GM19238 (cell line): ENCODE results near the gene SZT2.
"Not testable (repeated sequence)": the region's sequence is repeated elsewhere in the genome, so short reads cannot be mapped to it uniquely, and the experiment has no call there.

Source experiments
- DNase-seq: peaks from one replicate; pipeline ENCODE4 v3.0.0; 2011; ENCODE audit warnings: low spot score; ENCODE audit not compliant: insufficient read length

SZT2 gene

DNA sequence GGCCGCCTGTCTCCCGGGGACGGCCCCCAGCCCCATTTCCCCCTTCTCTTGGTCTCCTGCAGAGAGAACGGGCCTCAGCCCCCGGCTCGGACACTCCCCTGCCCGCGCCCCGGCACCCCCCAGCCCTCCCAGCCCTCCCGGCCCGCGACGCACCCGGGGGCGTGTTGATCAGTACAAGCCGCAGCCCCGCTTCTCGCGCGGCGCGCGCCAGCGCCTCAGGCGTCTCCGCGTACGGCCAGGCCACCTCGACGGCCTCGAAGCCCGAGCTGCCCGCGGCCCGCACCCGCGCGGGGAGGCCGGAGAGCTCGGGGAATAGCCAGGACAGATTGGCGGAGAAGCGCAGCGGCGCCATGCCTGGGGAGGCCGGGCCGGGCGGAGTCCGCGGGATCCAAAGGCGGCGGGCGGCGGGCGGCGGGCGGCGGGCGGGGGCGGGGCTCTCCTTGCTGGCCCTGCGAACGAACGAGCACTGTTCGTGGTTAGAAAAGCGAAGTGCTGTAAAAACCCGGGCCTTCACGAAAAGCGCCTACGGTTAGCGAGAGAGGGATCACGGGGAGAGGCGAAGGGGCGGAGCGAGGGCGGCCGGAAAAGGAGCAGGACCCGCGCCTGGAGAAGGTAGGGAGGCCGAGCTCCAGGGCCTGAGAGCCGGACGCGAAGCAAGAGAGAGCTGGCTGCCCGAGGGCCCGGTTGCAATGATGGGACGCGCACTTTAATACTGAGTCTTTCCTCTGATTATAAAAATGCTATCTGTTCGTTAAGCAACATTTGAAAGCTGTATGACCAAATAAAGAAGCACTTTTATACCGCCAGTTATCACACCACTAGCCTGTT is 64.0 kb downstream of the SZT2 start, which contains the start of gene HYI:
Gene HYI (minus strand): TSS at position 490 of the 828 bp plus-strand sequence. CDS start 138 bp downstream, at position 352.
- DNase-seq = peak; percentile 63

DNA sequence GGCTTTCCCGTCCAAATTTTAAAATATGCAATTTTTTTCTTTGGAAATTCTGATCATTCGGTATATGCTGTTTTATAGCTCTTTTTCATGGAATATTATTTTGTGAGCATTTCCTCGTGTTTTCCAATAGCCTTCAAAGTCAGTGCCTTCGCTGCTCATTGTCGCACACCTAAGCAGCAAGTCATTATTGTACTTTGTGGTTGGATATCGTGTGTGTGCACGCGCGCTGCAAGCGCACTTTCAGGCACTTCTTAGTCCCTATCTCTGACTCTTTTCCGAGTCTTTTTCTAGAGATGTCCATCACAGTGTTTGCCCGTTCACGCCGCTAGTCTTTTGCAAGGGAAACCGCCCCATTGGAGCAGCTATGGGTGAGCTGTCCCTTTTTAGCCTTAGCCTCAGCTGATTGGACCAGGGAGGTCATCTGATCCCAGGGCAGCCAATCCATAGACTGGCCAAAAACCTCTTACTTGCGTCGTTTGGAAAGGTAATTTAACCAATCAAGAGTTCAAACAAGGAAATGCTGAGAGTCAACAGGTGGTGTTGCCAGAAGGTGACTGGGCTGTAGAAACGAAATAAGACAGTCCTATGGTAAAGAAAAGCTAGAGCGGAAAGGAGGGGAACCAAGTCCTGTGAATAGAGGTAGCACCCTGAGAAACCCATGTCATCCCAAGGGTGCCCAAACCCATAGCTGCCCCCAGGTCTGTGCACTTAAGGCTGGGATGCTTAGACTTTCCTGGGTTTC is 64.7 kb downstream of the SZT2 start:
- peak; percentile 89 for DNase-seq

DNA sequence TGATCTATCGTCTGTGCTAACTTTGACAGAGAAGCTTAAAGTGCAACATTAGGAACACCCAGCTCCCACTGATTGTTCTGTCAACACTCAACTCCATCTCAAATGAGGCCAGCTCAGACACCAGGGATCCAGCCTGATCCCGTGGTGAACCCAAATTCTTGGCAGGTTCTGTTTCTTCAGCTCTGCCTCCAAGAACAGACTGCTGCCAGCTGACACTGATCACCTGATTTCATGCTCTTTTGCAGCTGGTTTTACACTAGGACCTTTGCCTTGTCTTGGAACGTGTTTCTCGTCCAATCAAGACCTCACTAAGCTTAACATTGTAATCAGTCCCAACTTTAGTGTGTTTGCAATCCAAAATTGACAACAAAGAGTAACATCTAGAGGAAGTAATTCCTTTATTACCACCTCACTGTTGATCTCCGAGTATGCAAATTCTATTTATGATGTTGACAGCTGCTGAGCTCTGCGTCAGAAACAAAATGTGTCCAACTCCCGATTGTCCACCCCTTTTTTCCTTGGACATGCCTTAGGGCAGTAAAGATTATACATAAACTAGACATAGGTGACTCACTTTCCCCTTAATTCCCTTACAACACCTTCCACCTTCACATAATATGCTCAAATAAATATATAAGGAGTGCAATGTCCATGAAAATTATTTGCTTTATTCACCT is 65.7 kb downstream of the SZT2 start:
- no peak for DNase-seq

DNA sequence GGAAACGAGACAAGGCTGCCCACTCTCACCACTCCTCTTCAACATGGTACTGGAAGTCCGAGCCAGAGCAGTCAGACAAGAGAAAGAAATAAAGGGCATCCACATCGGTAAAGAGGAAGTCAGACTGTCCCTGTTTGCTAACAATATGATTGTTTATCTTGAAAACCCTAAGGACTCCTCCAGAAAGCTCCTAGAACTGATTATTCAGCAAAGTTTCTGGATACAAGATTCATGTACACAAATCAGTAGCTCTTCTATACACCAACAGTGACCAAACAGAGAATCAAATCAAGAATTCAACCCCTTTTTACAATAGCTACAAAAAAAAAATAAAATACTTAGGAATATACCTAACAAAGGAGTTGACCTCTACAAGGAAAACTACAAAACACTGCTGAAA is 68.7 kb downstream of the SZT2 start:
- not testable (repeated sequence) for DNase-seq

DNA sequence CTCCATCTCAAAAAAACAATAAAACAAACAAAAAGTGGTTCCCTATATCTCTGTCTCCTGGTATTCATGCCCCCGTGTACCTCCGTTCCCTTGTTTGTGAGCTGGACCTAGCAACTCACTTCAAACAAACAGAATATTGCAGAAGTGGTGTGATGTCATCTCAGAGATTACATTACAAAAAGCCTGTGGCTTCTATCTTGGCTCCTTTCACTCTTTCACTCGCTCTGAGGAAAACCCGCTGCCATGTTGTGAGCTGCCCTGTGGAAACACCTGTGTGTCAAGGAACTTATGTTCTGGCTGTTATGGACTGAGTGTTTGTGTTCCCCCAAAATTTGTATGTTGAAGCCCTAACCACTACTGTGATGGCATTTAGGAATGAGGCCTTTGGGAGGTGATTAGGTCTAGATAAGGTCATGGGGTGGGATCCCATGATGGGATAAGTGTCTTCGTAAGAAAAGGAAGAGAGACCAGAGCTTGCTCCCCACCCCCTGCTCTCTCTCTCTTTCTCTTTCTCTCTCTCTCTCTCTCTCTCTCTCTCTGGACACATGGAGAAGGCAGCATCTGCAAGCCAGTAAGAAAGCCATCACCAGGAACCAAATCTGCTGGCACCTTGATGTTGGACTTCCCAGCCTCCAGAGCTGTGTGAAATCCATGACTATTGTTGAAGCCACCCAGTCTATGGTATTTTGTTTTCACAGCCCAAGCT is 71.4 kb downstream of the SZT2 start:
- DNase-seq = no peak

DNA sequence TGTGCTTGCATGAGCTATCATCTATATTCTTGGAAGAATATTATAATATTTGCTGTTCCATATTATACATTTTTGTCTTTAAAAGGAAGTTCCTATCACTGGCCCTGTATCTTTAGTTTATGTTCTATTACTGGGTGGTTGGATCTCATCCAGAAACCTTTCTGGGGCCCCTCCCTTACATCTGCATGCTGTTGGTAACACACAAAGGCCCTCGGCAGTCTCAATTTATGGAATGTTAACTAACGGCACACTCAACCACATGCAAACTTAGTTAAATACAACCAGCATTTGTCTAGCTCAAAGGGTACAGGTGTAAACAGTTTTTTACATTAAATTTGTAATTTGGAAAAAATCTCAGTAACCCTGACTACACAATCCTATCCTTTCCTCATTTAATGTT is 73.8 kb downstream of the SZT2 start:
- no peak for DNase-seq

DNA sequence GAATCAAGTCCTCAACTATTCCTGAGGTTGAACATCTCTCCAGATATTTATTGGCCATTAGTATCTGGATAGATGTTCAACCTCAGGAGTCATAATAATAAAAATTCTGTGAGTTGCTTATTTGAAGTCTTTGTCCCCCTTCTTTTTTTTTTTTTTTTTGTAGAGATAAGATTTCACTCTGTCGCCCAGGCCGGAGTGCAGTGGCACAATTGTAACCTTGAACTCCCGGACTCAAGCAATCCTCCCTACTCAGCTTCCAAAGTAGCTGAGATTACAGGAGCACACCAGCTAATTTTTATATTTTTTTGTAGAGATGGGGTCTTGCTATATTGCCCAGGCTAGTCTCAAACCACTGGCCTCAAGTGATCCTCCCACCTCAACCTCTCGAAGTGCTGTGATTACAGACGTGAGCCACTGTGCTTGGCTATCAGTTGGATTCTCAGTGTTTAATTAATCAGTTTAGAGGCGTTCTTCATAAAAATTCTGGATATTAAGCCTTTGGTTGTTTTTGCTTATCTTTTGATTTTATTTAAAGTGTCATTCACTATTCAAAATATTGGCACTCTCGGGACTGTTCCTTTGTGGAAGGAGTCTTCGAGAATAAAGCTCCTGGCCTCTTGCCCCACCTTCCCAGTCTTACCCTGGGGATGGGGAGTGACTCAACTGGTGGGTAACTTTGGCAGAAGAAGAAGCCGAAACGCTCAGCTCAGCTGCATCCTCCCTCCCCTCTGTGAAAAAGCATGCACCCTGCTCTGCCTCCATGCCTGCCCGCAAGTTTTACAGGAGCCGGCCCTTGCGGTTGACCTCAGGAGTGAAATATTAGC is 75.2 kb downstream of the SZT2 start:
- no peak for DNase-seq

DNA sequence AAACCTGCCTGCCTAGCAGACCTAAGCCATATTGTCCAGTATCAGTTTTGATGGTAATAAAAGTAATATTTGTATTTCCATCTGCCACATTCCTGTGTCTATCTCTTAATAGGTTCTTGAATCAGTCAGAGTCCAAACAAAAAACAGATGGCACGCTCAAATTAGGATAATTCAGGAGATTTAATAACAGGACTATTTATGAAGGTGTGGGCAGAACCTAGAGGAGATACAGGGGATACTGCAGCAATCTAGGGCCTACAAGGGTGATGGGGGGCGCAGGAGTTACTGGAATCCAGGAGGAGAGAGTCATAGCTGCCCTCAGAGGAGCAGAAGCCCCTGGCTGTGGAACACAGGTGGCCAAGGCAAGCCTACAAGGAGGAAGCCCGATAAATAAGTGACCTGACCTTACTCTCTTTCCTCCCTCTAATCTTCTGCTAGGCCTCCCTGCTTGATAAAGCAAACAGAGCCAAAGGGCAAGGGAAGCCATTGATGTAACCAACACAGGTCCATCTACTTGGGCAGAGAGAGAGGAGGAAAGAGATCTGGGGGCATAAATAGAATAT is 75.9 kb downstream of the SZT2 start:
- no peak for DNase-seq

DNA sequence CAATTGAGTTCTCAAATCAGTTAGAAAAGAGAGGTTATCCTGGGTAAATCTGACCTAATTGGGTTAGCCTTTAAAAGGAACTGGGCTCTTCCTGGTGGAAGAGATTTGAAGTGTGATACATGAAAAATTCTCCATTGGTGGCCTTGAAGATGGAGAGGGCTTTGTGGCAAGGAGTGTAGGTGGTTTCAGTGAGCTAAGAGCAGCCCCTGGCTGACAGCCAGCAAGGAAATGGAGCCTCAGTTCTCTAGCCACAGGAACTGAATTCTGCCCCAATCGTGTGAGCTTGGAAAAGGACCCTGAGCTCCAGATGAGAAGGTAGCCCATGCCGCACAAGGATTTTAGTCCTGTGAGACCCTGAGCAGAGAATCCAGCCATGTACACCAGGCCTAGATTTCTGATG is 76.7 kb downstream of the SZT2 start:
- DNase-seq = no peak

DNA sequence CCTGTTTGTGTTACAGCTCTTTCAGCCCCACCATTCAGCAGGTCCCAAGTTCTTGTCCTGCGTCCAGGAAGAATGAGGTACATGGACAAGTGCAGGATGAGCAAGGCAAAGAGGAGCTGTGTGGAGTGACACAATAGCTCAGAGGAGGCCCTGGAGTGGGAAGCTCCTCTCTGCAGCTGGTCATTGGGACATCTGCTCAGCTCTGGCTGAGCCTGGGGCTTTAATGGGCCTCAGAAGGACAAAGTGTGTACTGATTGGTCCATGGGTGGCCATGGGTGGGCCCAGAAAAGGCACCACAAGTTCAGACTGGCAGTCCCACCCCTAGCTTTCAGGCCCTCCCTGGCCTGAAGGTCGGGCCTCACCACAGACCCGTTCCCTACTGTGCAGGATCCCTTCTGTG is 78.7 kb downstream of the SZT2 start:
- no peak for DNase-seq

DNA sequence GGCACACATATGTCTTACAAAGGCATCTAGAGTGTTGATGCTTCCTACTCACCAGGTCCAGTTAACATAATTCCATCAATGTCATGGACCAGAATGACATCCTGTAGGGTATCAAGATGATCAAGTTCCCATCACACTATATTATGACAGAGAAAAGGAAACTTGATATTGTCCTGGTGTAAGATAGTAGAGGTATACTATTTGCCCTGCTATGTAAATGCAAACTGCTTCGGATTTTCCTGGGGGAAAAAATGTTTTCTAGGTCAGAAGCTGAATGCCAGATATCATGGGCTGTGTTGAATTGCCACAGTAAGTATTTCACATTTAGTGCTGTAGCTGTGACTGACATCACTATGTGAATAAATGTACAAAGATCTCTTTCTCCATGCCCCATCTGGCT is 80.2 kb downstream of the SZT2 start:
- no peak for DNase-seq

DNA sequence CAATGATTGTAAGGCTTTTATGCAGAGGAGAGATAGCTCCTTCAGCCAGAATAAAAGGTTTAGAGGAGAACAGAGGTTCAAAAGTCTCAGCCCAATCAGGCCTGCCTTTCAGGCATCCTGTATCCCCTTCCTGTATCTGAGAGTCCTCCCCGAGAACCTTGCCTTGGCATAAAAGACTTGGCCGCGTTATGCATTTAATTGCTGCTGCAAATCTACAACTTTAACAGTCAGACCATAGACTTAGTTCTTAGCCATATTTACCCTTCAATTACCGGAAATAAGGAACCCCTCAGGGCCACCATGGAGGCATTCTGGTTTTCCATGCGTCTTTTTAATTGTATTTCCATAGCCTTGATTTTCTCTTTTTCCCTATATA is 82.4 kb downstream of the SZT2 start:
- DNase-seq = no peak

DNA sequence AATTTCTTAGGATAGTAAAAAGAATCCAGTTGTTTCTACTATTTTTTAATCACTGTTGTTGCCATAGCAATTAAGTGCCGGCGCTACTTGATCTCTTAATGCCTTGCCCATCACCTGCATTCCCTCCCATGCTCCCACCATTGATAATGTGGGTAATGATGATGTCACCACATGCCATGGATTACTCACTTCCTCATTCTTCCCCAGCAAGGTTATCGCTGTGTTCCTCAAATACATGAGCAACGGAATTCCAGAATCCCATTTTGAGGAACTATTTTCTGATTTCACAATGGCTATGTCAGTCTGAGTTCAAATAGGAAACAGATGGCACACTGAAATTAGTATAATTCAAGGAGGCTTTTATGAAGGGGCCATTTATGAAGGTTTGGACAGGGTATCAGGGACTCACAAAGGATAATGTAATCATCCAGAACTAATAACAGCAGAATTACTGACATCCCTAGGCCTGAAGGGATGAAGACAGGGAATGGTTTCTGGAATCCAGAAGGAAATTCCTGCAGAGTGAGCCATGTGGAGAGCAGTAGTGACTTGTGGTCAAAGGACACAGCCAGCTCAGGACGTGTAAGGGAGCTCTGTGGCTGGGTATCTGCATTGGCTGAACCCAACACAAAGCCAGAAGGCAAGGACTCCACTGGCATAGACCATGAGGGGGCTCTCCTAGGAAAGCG is 82.9 kb downstream of the SZT2 start:
- DNase-seq = not testable (repeated sequence)

DNA sequence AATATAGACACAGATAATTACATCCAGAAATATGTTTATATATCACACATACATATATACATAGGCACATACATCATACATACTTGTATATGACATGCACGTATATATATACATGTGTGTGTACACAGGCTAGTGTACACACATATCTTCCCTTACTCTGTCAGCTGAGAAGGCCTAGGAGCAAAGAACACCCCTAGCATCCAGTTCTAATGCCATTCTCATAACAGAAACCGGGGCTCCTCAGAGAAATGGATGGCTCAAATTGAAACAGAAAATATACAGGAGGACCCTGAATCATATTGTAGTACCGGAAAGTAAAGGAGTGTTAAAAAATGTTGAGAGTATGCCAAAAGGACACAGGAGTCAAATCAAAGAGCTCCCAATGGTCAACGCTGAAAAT is 83.8 kb downstream of the SZT2 start:
- DNase-seq = no peak

DNA sequence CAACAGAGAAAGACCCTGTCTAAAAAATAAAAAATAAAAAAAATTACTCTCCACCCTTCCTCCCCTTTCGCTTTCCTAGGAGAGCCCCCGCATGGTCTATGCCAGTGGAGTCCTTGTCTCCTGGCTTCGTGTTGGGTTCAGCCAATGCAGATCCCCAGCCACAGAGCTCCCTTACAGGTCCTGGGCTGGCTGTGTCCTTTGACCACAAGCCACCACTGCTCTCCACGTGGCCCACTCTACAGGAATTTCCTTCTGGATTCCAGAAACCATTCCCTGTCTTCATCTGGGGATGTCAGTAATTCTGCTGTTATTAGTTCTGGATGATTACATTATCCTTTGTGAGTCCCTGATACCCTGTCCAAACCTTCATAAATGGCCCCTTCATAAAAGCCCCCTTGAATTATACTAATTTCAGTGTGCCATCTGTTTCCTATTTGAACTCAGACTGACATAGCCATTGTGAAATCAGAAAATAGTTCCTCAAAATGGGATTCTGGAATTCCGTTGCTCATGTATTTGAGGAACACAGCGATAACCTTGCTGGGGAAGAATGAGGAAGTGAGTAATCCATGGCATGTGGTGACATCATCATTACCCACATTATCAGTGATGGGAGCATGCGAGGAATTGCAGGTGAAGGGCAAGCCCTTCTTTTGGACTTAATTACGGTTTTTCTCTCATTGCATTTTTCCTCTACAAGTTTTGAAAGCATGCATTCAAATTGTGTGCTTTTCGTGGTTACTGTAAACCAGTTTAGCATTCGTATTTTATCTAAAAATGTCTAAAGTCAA is 86.1 kb downstream of the SZT2 start:
- not testable (repeated sequence) for DNase-seq

DNA sequence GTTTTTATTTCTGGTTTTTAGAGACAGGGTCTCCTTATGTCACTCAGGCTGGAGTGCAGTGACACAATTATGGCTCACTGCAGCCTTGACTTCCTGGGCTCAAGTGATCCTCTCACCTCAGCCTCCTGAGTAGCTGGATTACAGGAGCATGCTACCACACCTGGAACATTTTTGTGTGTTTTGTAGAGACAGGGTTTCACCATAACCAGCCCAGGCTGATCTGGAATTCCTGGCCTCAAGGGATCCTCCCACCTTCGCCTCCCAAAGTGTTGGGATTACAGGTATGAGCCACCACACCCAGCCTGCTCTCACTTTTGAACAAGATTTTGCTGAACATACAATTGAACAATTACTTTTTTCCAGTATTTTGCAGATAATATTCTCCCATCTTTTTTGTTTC is 88.0 kb downstream of the SZT2 start:
- DNase-seq = no peak

DNA sequence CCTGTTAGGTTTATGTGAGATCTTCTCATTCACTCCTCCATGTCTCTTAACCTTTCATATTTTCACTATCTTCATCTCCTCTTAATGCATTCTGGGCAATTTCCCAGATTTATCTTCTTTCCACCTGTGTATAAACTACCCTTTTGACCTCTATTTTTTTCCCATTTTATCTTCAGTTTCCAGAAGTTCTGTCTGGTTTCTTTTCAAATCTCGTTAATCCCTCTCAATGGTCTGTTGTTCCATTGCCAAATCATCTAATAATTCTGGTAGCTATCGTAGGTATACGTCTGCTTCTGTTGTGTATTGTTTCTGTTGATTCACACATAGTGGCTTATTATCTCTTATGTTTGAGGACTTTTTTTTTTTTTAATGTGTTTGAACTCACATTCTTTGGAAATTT is 89.7 kb downstream of the SZT2 start:
- DNase-seq = no peak

DNA sequence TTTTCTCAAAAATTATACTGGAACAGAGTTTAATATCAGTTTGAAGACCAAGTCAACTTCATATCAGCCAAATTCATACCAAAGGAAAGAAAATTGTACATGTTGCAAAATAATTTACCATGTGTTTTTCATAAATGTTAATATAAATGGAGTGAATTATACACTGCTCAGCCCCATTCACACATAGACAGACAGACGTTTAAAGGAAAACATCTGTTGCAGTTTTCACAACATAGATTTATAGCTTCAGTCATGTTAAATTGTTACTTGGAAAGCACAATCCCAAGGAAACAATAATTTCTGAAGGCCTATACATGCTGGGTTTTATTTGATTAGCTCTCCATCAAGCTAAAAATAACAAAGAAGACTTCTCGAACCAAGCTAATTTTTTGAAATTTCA is 91.8 kb downstream of the SZT2 start:
- no peak for DNase-seq

DNA sequence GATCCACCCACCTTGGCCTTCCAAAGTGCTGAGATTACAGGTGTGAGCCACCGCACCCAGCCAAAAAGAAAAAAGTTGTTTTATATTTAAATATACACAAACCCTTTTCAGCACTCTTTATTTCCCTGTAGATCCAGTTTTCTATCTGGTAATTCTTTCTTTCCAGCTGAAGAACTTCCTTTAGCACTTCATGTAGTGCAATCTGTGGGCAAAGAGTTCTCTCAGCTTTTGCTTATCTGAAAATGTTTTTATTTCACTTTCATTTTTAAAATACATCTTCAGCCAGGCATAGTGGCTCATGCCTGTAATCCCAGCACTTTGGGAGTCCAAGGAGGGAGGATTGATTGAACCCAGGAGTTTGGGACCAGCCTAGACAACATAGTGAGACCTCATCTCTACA is 92.5 kb downstream of the SZT2 start:
- no peak for DNase-seq
